ENCODE results near the gene PROCA1.

GRCh38 chr17:28747051-28747691 lies 35.5 kb upstream of the PROCA1 start:
- no peak for TF ChIP-seq ELF4 (CRISPR knock-in tag; IDR thresholded peaks at IDR 0.05)
- no peak for TF ChIP-seq RERE (CRISPR knock-in tag; IDR thresholded peaks at IDR 0.05; ENCODE audit: borderline replicate concordance)
- no peak for TF ChIP-seq NONO (IDR thresholded peaks at IDR 0.05; ENCODE audit: low read depth in 2 of 2, low read length in 1 of 2)
- no peak for TF ChIP-seq EZH2 (IDR thresholded peaks at IDR 0.05; ENCODE audit: borderline replicate concordance, low read depth, low read length)
- TF ChIP-seq ARID1B (IDR thresholded peaks at IDR 0.05), result no peak
- TF ChIP-seq KLF16 (IDR thresholded peaks at IDR 0.05), result no peak
- no peak for TF ChIP-seq SIN3A (IDR thresholded peaks at IDR 0.05; ENCODE audit: borderline replicate concordance in 2 of 2, control insufficient read depth in 1 of 2, low read depth in 2 of 2, low read length in 2 of 2)
- TF ChIP-seq STAT5A (IDR thresholded peaks at IDR 0.05; ENCODE audit: borderline replicate concordance, low read length), result no peak
- TF ChIP-seq ZNF384 (IDR thresholded peaks at IDR 0.05; ENCODE audit: low read depth, low read length), result no peak
- TF ChIP-seq CUX1 (CRISPR knock-in tag; IDR thresholded peaks at IDR 0.05), result no peak
- no peak for TF ChIP-seq U2AF2 (optimal IDR thresholded peaks at IDR 0.05; ENCODE audit: low read depth, low read length)
